Tibial nerve (tissue), 3 donors: ENCODE measurements around the gene AFAP1.

Experiments used
- CTCF ChIP-seq, 5 experiments: fragments of 200-600 bp in 3 of 5; fragments of 450-650 bp in 2 of 5; sonication (generic) in 3 of 5; IDR thresholded peaks; one replicate each; pipeline ENCODE4 v1.5.1; 2016 to 2019; ENCODE audit warnings: antibody characterized with exemption in 5 of 5, mild to moderate bottlenecking in 3 of 5, moderate library complexity in 2 of 5
- POLR2A ChIP-seq, 2 donors: fragments of 450-650 bp; IDR thresholded peaks; one replicate each; pipeline ENCODE4 v1.6.1; 2017; ENCODE audit warnings: antibody characterized with exemption in 2 of 2, mild to moderate bottlenecking in 2 of 2, moderate library complexity in 2 of 2

- TF ChIP-seq CTCF (IDR thresholded peaks at IDR 0.05) = no peak
- no peak for TF ChIP-seq POLR2A (IDR thresholded peaks at IDR 0.05)
These were observed 167.8 kb downstream of the AFAP1 start for GRCh38 chr4:7771541-7772507.
